HG03460 (cell line): Measurements from ENCODE around the gene LALBA.
"Not testable (repeated sequence)": the region's sequence is repeated elsewhere in the genome, so short reads cannot be mapped to it uniquely, and the experiment has no call there.

Source experiments
- ATAC-seq: cut with Tn5 transposase; IDR thresholded peaks from one replicate; pipeline ENCODE4 v1.9.1; 2021; ENCODE audit not compliant: unreplicated experiment

The LALBA gene

GRCh38 chr12:48569946-48570345 lies at the start of gene LALBA:
Gene LALBA, minus strand, starts transcription at chr12:48570046. Its CDS starts 26 bp downstream, at chr12:48570020.
- no peak for ATAC-seq

GRCh38 chr12:48618541-48618940 lies 48.7 kb upstream of the LALBA start:
- no peak for ATAC-seq

DNA sequence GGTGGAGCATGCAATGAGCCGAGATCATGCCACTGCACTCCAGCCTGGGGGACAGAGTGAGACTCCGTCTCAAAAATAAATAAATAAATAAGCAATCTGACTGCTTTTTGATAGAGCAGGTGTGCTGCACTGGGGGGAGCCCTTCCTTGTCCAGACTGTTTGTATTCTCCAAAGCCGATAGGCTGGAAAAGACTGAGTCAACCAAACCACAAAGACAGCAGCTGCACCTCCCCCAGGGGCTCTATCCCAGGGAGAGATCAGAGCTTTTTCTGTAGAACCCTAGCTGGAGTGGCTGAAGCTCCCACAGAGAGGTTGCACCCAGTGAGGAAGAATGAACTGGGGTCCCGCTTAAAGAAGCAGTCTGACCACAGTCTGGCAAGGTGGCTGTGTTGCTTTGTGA lies 45.8 kb upstream of the LALBA start:
- ATAC-seq: no peak

GRCh38 chr12:48613321-48613720 lies 43.5 kb upstream of the LALBA start:
- no peak for ATAC-seq

- ATAC-seq: no peak
These were observed 32.5 kb upstream of the LALBA start for GRCh38 chr12:48602192-48602989.

DNA sequence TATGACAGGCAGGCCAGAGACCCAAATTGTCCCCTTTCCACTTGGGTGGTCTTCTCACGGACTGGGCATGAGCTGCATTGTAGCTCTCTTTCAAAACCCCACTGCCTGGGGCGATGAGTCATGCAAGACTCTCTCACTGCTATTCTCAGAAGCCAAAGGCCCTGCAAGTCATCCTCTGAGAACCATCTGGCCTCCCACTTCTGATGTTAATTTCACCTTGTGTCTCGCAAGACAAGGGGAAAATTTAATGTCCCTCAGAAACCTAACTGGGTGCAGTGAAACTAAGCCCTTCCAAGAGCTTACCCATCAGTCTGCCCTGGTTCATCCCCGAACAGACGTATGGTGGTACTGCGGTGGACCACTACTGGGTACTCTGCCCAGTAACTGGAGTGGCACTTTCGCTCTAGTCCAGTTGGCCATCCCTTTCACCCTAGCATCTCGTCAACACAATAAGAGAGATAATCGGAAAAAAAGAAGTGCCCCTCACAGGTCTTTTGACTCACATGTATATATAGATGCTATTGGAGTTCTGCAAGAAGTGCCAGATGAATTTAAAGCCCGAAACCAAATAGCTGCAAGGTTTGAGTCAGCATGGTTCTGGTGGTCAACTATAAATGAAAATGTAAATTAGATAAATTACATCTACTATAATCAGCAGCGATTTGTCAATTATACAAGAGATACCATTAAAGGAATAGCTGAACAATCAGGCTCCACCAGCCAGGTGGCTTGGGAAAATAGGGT lies 31.3 kb upstream of the LALBA start:
- ATAC-seq: peak; percentile 90

GRCh38 chr12:48600552-48600951 lies 30.7 kb upstream of the LALBA start:
- no peak for ATAC-seq

GRCh38 chr12:48592591-48593086 lies 22.8 kb upstream of the LALBA start:
- no peak for ATAC-seq

GRCh38 chr12:48586361-48586760 lies 16.5 kb upstream of the LALBA start:
- no peak for ATAC-seq

- ATAC-seq: no peak
These were observed 13.9 kb upstream of the LALBA start for GRCh38 chr12:48583728-48584127.

DNA sequence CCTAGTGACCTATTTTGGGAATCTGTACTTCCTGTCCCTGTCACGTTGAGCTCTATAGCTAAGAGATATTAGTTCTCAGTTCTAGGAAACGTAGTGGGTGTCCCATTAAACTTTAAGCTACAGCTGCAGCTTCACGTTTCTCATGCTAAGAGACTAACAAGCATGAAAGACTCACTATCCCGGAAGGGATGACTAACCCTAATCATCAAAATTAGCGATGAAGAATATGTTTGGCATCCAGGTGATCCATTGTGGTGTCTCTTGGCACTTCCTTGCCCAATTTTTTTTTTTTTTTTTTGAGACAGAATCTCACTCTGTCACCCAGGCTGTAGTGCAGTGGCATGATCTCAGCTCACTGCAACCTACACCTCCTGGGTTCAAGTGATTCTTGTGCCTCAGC lies 11.0 kb upstream of the LALBA start:
- no peak for ATAC-seq

- ATAC-seq: no peak
These were observed 2.5 kb upstream of the LALBA start for GRCh38 chr12:48572326-48572725.

DNA sequence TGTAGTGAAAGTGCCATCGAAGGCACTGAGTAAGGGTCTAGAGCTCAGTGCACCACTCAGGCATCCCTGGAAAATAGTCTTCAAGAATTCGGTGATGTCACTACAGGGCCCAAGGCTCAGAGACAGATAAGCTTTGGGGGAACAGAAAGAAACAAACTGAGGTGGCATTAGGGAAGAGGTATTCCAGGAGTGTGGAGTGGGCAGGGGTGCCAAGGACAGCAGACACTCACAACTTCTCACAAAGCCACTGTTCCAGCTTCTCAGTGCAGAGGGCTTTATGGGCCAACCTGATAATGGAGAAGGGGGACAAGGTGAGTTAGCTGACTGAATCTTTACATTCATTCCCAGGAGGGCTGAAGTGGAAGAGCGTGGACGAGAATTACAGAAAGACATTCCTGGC lies 2.1 kb downstream of the LALBA start:
- ATAC-seq: no peak

GRCh38 chr12:48557919-48558318 lies 11.9 kb downstream of the LALBA start:
- no peak for ATAC-seq

- no peak for ATAC-seq
These were observed 13.2 kb downstream of the LALBA start for GRCh38 chr12:48556631-48557030.

DNA sequence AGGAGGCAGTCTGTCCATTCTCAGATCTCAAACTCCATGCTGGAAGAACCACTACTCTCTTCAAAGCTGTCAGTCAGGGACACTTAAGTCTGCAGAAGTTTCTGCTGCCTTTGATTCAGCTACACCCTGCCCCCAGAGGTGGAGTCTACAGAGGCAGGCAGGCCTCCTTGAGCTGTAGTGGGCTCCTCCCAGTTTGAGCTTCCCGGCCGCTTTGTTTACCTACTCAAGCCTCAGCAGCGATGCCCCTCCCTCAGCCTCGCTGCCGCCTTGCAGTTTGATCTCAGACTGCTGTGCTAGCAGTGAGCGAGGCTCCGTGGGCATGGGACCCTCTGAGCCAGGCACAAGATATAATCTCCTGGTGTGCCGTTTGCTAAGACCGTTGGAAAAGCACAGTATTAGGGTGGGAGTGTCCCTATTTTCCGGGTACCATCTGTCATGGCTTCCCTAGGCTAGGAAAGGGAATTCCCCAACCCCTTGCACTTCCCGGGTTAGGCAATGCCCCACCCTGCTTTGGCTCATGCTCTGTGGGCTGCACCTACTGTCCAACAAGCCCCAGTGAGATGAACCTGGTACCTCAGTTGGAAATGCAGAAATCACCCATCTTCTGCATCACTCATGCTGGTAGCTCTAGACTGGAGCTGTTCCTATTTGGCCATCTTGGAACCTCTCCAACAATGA lies 16.0 kb downstream of the LALBA start:
- not testable (repeated sequence) for ATAC-seq

DNA sequence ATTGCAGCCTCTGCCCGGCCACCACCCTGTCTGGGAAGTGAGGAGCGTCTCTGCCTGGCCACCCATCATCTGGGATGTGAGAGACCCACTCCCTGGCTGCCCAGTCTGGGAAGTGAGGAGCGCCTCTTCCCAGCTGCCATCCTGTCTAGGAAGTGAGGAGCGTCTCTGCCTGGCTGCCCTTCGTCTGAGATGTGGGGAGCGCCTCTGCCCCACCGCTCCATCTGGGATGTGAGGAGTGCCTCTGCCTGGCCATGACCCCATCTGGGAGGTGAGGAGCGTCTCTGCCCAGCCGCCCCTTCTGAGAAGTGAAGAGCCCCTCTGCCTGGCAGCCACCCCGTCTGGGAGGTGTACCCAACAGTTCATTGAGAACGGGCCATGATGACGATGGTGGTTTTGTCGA lies 18.2 kb downstream of the LALBA start:
- not testable (repeated sequence) for ATAC-seq

- not testable (repeated sequence) for ATAC-seq
These were observed 22.8 kb downstream of the LALBA start for GRCh38 chr12:48547012-48547411.

DNA sequence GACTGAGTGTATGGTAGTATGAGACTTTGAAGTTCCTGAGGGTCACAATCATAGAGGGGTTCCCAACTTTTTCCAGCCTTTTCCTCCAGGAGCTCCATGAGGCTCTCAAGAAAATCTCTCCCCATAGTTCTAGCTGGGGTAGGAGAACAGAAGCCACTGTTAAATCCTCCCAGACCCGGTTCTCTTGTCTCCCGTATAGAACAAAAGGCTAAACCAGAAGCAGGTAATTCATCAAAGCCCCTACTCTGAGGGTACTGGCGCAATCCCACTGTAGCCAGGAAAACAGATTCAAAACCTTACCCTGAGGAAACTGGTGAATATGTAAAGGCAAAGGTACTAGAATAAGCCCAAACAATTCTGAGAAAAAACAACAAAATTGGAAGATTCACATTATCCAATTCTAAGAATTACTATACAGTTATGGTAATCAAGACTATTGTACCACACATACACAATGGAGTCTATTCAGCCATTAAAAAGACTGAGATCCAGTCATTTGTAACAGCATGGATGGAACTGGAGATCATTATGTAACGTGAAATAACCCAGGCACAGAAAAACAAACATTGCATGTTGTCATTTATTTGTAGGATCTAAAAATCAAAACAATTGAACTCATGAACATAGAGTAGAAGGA lies 23.9 kb downstream of the LALBA start:
- no peak for ATAC-seq

- ATAC-seq: no peak
These were observed 27.4 kb downstream of the LALBA start for GRCh38 chr12:48542300-48542928.

GRCh38 chr12:48536602-48537001 lies 33.2 kb downstream of the LALBA start:
- ATAC-seq: no peak
